GM18511 (cell line): ENCODE data around the gene SLC1A4.
A peak's percentile ranks its signal among the peaks of the same experiment; 100 is the strongest.
"Not testable (repeated sequence)": the region's sequence is repeated elsewhere in the genome, so short reads cannot be mapped to it uniquely, and the experiment has no call there.

Experiments used
- ATAC-seq: cut with Tn5 transposase; IDR thresholded peaks from one replicate; pipeline ENCODE4 v1.9.1; 2021; ENCODE audit warnings: mild to moderate bottlenecking, moderate library complexity; ENCODE audit not compliant: unreplicated experiment

Gene SLC1A4

DNA sequence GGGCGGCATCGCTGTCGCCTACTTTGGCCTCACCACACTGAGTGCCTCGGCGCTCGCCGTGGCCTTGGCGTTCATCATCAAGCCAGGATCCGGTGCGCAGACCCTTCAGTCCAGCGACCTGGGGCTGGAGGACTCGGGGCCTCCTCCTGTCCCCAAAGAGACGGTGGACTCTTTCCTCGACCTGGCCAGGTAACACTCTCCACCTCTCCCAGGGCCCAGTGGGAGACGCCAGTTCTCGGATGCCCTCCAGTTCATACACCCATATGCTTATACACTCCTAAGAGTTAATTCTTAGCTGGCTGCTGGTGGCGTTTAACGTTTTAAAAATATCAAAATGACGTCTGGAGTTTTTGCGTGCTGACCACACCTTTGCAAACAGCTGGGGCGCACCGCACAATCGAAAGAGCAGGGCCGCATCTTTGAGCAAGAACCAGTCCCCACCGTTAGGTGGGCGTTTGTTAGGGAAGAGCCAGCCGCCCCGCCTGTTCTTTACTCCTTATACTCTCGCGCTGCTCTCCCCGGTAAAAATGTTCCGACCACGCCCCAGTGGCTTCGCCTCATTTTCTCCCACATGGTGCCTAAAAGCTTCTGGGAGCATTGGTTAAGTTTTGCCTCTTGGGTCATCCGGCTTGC, 899 bp downstream of the SLC1A4 start:
- peak; percentile 2 for ATAC-seq

DNA sequence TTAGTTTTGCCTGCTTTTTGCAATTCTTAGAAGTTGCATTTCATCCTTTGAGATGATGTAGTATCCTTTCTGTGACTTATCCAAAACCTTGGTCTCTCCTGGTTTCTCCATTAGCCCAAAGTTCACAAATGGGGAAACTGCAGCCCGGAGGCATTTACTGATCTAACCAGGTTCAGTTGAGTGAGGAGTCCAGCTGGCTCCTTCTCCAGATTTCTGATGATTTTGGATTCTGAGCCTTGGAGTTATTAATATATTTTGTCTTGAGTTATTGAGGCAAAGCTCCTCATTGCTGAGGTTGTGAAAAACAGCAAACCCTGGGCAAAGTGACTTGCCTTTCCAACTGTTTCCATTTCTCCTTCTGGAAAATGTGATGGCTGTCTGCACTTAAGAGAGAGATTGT, 1.7 kb downstream of the SLC1A4 start:
- no peak for ATAC-seq

- ATAC-seq = no peak
Measured at GRCh38 chr2:64992218-64992617, 3.0 kb downstream of the SLC1A4 start.

DNA sequence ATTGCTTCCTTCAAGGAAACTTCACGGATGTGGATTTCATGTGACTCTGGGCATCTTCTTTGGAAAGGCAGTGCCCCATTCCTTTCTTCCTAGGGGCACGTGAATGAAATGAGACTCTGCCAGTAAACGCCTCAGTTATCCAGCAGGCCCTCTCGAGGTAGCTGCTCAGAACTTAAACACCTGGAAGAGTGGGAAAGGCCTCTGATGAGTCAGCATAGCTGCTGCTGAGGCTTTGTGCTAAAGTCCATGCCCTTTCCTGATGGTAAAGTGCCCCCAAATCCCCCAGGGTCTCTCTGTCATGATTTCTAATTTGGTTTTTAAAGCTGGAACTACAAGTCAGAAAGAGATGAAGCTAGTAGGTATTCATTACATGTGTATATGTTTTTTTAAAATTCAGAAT, 3.8 kb downstream of the SLC1A4 start:
- ATAC-seq = no peak

DNA sequence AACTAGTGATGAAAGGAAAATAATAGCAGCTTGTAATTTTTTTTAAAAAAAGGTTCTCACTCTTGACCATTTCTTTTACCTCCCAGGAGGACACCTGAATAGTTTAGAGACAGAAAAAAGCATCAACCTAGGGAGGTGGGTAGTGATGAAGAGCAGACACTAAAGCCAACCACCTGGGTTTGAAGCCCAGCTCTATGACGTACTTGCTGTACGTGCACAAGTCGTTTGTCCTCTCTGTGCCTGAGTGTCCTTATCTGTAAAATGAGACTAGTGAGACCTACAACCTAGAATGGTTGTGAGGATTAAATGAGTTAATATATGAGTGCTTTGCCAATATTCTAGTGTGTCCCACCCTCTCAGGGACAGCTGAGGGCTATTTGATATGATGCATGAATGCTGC, 5.8 kb downstream of the SLC1A4 start:
- ATAC-seq = no peak

- no peak for ATAC-seq
Measured at GRCh38 chr2:64996871-64997307, 7.7 kb downstream of the SLC1A4 start.

DNA sequence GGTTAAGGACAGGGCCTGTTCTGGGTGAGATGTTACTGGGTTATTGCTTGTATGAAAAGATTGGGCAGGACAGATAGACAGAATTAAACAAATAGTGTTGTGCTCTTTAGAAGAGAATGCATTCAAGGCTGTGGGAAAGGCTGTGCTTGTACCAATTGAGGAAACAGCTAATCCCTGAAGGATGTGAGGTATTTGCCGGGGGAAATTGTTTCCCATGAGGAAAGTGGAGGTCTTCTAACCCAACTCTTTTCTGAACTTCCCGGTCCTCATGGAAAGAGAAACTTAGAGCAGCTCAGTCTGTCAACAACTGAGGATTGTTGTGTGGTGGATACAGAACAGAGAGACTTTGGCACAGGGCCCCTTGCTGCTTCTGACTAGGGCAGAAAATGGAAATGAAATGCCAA, 9.5 kb downstream of the SLC1A4 start:
- ATAC-seq = no peak

- no peak for ATAC-seq
Measured at GRCh38 chr2:64999754-65000153, 10.6 kb downstream of the SLC1A4 start.

- no peak for ATAC-seq
Measured at GRCh38 chr2:65000644-65001043, 11.4 kb downstream of the SLC1A4 start.

DNA sequence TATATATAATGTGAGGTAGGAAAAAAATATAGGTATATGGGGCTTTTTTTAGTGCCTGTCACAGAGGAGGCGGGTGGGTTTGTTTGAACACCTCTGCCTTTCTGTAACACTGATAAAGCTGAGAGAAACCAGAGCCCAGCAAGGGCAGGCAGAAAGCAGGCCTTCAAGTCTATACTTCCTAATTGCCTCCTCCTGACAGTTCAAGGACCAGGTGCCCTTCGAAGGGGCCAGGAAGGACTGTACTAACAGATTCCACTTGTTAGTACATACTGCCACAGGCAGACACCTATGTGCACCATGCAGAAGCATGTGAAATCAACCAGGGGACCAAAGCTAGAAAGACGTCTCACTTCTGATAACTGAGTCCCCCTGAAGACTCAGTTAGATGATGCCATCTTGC, 13.8 kb downstream of the SLC1A4 start:
- ATAC-seq = no peak

- ATAC-seq = not testable (repeated sequence)
Measured at GRCh38 chr2:65004232-65004631, 15.0 kb downstream of the SLC1A4 start.

- ATAC-seq = no peak
Measured at GRCh38 chr2:65013776-65014175, 24.6 kb downstream of the SLC1A4 start.

DNA sequence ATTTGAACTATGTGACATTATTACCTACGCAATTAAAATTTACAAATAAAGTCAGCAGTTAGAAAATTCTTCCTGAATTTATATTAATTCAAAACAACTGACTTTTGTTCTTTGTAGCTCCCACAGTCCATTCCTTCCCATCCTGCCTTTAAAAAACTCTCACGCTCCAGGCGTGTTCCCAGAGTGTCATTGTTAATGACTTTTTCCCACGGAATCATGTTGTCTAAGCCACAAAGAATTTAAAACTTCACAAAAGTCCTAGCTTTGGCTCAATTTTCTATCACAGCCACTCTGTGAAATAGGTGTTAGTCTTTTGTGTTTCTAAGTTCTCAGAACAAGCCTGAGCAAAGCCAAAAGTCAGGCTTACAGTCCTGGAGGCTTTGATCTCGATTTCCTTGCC, 26.5 kb downstream of the SLC1A4 start:
- ATAC-seq = no peak

DNA sequence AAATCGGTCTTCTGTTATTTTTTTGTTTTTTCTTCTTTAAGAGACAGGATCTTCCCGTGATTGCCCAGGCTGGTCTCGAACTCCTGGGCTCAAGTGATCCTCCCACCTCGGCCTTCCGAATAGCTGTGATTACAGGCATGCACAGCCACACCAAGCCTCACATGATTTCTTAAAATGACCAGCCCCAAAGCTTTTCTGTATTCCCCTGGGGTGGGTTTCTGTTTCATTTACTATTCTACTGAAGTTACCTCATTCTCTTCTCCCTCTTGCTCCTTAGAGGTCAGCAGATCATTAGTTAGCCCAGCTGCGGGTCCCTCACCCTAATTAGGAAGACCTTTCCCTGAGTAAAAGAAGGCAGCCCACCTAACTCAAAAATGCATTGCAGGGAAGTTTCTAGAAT, 27.6 kb downstream of the SLC1A4 start:
- ATAC-seq = peak; percentile 75

DNA sequence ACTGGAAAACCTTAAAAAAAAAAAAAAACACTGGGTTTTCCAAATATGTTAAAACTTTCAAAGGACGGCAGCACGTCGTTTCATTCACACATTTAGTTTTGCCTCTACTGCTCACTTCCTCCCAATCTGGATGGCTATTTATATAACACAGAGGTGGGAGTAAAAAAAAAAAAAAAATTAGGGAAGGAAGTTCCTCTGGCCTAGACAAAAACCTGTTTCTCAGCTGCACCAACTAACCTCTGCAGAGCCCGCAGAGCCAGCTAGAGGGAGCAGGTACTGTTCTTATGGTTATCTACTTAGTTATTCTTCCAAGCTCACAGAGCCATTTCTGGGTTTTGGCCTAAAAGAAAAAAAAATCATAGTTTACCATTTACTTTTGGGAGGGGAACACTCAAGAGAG, 28.1 kb downstream of the SLC1A4 start:
- no peak for ATAC-seq

- ATAC-seq = no peak
Measured at GRCh38 chr2:65018141-65018582, 29.0 kb downstream of the SLC1A4 start.

DNA sequence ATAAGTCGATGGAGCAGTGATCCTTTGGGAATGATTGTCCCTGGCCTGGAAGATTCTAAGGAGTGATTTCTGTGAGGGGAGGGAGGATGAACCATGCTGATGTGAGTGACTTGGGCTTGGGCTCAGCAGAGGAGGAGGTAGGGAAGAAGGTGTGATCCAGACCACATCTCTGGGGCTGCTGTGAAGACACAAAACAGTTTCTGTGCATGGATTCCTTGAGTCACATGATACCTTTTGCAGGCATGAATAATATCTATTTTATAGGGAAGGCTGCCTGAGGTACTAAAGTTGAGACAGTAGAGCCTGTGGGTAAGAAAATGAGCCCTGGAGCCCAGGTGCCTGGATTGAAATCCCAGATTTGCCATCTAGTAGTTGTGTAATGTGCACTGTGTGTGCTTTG, 29.8 kb downstream of the SLC1A4 start:
- no peak for ATAC-seq

GRCh38 chr2:65019675-65020195, 30.5 kb downstream of the SLC1A4 start:
- ATAC-seq = no peak

- not testable (repeated sequence) for ATAC-seq
Measured at GRCh38 chr2:65020251-65020650, 31.1 kb downstream of the SLC1A4 start.

GRCh38 chr2:65020943-65021528, 31.8 kb downstream of the SLC1A4 start:
- ATAC-seq = no peak

DNA sequence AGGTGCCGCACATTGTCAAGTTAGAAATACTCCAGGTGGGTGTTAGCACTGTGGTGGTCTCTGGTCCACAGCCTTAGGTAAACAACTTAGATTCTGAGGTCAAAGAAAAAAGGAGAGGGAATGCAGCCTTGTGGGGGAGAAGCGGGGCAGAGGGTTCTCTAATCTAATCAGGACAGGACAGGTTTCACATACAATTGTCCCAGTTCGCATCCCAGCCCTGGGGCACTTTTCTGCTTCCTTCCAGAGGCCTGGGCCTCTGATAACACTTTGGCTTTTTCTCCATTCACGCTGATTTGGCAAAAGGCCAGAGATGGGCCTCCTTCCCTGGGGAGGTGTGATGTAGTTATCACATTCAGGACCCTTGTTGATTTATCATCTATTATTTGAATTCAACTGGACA, 32.5 kb downstream of the SLC1A4 start:
- no peak for ATAC-seq

GRCh38 chr2:65022189-65022588, 33.0 kb downstream of the SLC1A4 start:
- ATAC-seq = no peak

DNA sequence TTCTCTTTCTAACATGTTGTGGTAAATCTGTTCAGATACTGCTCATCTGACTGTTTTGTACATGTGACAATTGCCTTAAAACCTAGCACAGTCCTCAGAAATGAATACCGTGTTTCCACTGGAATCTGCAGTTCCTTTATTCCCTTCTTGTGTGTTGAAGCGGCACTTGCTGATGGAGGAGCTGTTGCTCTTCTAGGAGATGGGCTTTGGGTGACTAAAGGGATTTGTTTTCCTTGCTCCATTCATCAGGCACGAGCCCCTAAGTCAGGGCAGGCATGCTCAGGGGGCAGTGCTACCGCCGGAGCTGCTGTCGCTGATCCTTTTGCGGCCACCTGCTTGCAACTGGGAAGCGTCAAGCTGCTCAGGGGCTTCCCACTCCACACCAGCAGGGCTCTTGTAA, 34.5 kb downstream of the SLC1A4 start:
- no peak for ATAC-seq
